Endodermal cell (in vitro differentiated cells): ENCODE results near the gene ADAMTS15. TPM values are rescaled to one million over a fixed set of nuclear protein-coding genes. Genes with fewer than 3 reads are reported as not detected.

Experiments
- DNase-seq: peaks from one replicate; pipeline ENCODE4 v3.0.0-alpha.2; 2017
- H3K27ac ChIP-seq: 2 replicates; pipeline ENCODE4 v1.5.1; 2013; ENCODE audit warnings: mild to moderate bottlenecking, low read depth, low read length, moderate library complexity
- H3K27me3 ChIP-seq: 2 replicates; pipeline ENCODE4 v1.6.1; 2013; ENCODE audit warnings: mild to moderate bottlenecking, low read length, moderate library complexity; ENCODE audit not compliant: insufficient read depth, control insufficient read depth, poor library complexity, severe bottlenecking
- H3K36me3 ChIP-seq: 2 replicates; pipeline ENCODE4 v1.7.0; 2013; ENCODE audit warnings: mild to moderate bottlenecking, low read length, moderate library complexity; ENCODE audit not compliant: control insufficient read depth, insufficient read depth
- H3K4me1 ChIP-seq: one replicate; pipeline ENCODE4 v1.7.0; 2013; ENCODE audit warnings: low read length; ENCODE audit not compliant: control insufficient read depth, insufficient read depth
- H3K4me3 ChIP-seq: 2 replicates; pipeline ENCODE4 v1.5.1; 2013; ENCODE audit warnings: mild to moderate bottlenecking, low read length, moderate library complexity
- H3K9ac ChIP-seq: 2 replicates; pipeline ENCODE4 v1.6.1; 2013; ENCODE audit warnings: mild to moderate bottlenecking, low read length, moderate library complexity; ENCODE audit not compliant: poor library complexity, severe bottlenecking; ENCODE audit errors: extremely low read depth
- H3K9me3 ChIP-seq: 2 replicates; pipeline ENCODE4 v1.6.1; 2013; ENCODE audit warnings: mild to moderate bottlenecking, low read length, moderate library complexity; ENCODE audit not compliant: control insufficient read depth
- H3K27ac Mint-ChIP-seq: 2 replicates; pipeline ENCODE4 v1.8.0; 2020; ENCODE audit warnings: mixed read lengths
- H3K27me3 Mint-ChIP-seq: 2 replicates; pipeline ENCODE4 v1.8.0; 2021; ENCODE audit warnings: mild to moderate bottlenecking, mixed read lengths; ENCODE audit not compliant: insufficient read depth
- H3K36me3 Mint-ChIP-seq: 2 replicates; pipeline ENCODE4 v1.8.0; 2020; ENCODE audit warnings: low read depth, mixed read lengths
- H3K4me1 Mint-ChIP-seq: 2 replicates; pipeline ENCODE4 v1.8.0; 2020; ENCODE audit warnings: mixed read lengths
- H3K4me3 Mint-ChIP-seq: 2 replicates; pipeline ENCODE4 v1.8.0; 2020; ENCODE audit warnings: mild to moderate bottlenecking, moderate library complexity, mixed read lengths
- H3K9me3 Mint-ChIP-seq: 2 replicates; pipeline ENCODE4 v1.8.0; 2020; ENCODE audit warnings: mild to moderate bottlenecking, mixed read lengths
- CTCF ChIP-seq: fragments of 200-600 bp; sonication (generic); conservative IDR thresholded peaks from 2 replicates; pipeline ENCODE4 v1.5.0; 2021; ENCODE audit warnings: antibody characterized with exemption, mild to moderate bottlenecking
- WGBS, 2 experiments: methylation state at CpG; one replicate each; pipeline versions ENCODE4 v1.1.5 to v1.1.7; 2013; ENCODE audit warnings: missing lambda C conversion rate in 2 of 2, mixed read lengths in 1 of 2; ENCODE audit not compliant: insufficient coverage in 1 of 2, insufficient read length in 1 of 2; 5-methylcytosine and 5-hydroxymethylcytosine counted together
- total RNA-seq, 2 donors: library from RNA; stranded (reverse); fragmentation: NEBNext Ultra II Directional in 1 of 2; extraction: Animal tissue kit (Norgen Biotek cat#: 25700) in 1 of 2; gene quantifications; 2 replicates in 1 of 2; 3 replicates in 1 of 2; pipeline ENCODE4 v1.2.1, GENCODE V29; 2021

ADAMTS15 gene
- total RNA-seq, 2 donors from 2014 or later = 0.27 to 1.0 TPM

GRCh38 chr11:130486987-130487923, 38.8 kb downstream of the ADAMTS15 start:
- H3K9me3 Mint-ChIP-seq = peaks cover 6% of the 10 kb centered on the region
- peaks cover 5% of the 10 kb centered on the region for H3K4me1 Mint-ChIP-seq
- H3K27ac Mint-ChIP-seq = no peak overlapping the region
- H3K9ac ChIP-seq = no peak overlapping the region
- TF ChIP-seq CTCF = no peak
- H3K27me3 Mint-ChIP-seq = no peaks in the 10 kb centered on the region
- H3K27me3 ChIP-seq = no peaks in the 10 kb centered on the region
- peaks cover 4% of the 10 kb centered on the region for H3K9me3 ChIP-seq
- no peak overlapping the region for H3K4me3 Mint-ChIP-seq
- H3K36me3 ChIP-seq = no peaks in the 10 kb centered on the region
- WGBS, 2 experiments = 90 to 95% methylated on average over 19 to 28 of the region's 28 CpGs
- no peaks in the 10 kb centered on the region for H3K4me1 ChIP-seq
- no peaks in the 10 kb centered on the region for H3K36me3 Mint-ChIP-seq
- DNase-seq = no peak
- H3K4me3 ChIP-seq = no peak overlapping the region
- H3K27ac ChIP-seq = no peak overlapping the region

- no peak overlapping the region for H3K4me3 ChIP-seq
Observed at GRCh38 chr11:130487924-130488815, 39.7 kb downstream of the ADAMTS15 start.

More at GRCh38 chr11:130487924-130488815, 39.7 kb downstream of the ADAMTS15 start:
- Mint-ChIP-seq H3K27ac (no peak overlapping the region), H3K36me3 (no peaks in the 10 kb centered on the region), H3K9me3 (peaks cover 6% of the 10 kb centered on the region), H3K27me3 (no peaks in the 10 kb centered on the region), H3K4me3 (no peak overlapping the region), H3K4me1 (peaks cover 5% of the 10 kb centered on the region)
- Histone ChIP-seq H3K27ac (no peak overlapping the region), H3K9me3 (peaks cover 4% of the 10 kb centered on the region), H3K36me3 (no peaks in the 10 kb centered on the region), H3K9ac (no peak overlapping the region), H3K4me1 (no peaks in the 10 kb centered on the region), H3K27me3 (no peaks in the 10 kb centered on the region)
- no peak for TF ChIP-seq CTCF
- WGBS, 2 experiments = 95 to 97% methylated on average over 11 to 12 of the region's 13 CpGs
- no peak for DNase-seq
